AG09319 (cell line): ENCODE results near the gene MBTPS1.

ENCODE experiments used
- DNase-seq: peaks from one replicate; pipeline ENCODE4 v3.0.0-alpha.2; 2010; ENCODE audit warnings: low read depth; ENCODE audit errors: extremely low read depth
- TF ChIP-seq, protein P1 (sequence below): IDR thresholded peaks from 2 replicates; pipeline ENCODE4 v1.5.1; 2011; ENCODE audit warnings: low read depth, mild to moderate bottlenecking, inconsistent platforms, low read length, moderate library complexity

Gene MBTPS1

GRCh38 chr16:84050316-84050715 is 66.4 kb downstream of the MBTPS1 start:
- TF ChIP-seq, protein P1, sequence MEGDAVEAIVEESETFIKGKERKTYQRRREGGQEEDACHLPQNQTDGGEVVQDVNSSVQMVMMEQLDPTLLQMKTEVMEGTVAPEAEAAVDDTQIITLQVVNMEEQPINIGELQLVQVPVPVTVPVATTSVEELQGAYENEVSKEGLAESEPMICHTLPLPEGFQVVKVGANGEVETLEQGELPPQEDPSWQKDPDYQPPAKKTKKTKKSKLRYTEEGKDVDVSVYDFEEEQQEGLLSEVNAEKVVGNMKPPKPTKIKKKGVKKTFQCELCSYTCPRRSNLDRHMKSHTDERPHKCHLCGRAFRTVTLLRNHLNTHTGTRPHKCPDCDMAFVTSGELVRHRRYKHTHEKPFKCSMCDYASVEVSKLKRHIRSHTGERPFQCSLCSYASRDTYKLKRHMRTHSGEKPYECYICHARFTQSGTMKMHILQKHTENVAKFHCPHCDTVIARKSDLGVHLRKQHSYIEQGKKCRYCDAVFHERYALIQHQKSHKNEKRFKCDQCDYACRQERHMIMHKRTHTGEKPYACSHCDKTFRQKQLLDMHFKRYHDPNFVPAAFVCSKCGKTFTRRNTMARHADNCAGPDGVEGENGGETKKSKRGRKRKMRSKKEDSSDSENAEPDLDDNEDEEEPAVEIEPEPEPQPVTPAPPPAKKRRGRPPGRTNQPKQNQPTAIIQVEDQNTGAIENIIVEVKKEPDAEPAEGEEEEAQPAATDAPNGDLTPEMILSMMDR: no peak
- no peak for DNase-seq

- TF ChIP-seq, protein P1: no peak
- DNase-seq: no peak
Measured at GRCh38 chr16:84049403-84050060, 67.2 kb downstream of the MBTPS1 start.

- no peak for DNase-seq
- TF ChIP-seq, protein P1: no peak
Measured at GRCh38 chr16:84048871-84049270, 67.9 kb downstream of the MBTPS1 start.

- TF ChIP-seq, protein P1: no peak
- no peak for DNase-seq
Measured at GRCh38 chr16:84048270-84048669, 68.5 kb downstream of the MBTPS1 start.

DNA sequence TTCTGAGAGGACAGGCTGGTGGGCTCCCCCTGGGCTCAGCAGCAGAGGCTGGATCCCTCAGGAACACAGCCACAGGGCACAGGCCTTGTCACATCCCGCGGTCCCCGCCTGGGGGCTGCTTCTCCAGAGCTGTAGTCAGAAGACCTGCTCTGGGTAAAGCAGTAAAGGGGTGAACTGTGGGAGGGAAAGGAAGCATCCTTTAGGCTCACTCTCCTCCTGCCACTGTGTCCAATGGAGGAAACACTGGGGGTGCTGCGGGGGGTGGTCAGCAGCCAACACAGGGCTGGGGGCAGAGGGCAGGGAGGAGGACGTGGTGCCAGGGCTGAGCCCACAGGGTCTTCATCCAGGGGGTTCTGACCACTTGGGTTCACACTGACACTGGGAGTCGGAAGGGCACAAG is 69.1 kb downstream of the MBTPS1 start:
- DNase-seq: no peak
- TF ChIP-seq, protein P1: no peak

GRCh38 chr16:84047206-84047605 is 69.5 kb downstream of the MBTPS1 start:
- TF ChIP-seq, protein P1: no peak
- no peak for DNase-seq

- TF ChIP-seq, protein P1: no peak
Measured at GRCh38 chr16:84045818-84046470, 70.8 kb downstream of the MBTPS1 start.

More at GRCh38 chr16:84045818-84046470, 70.8 kb downstream of the MBTPS1 start:
- no peak for DNase-seq
